Amniotic stem cell (primary cell): Measurements from ENCODE around the gene KCNMB3.
"Not testable (repeated sequence)": the region's sequence is repeated elsewhere in the genome, so short reads cannot be mapped to it uniquely, and the experiment has no call there.

Experiments used
- DNase-seq: peaks from one replicate; lab custom pipeline; 2025; lab: John Stamatoyannopoulos, UW

KCNMB3 gene

GRCh38 chr3:179264449-179264848 lies 13.5 kb upstream of the KCNMB3 start:
- DNase-seq, result no peak

GRCh38 chr3:179263134-179263533 lies 12.2 kb upstream of the KCNMB3 start:
- DNase-seq, result no peak

GRCh38 chr3:179260949-179261765 lies 10.2 kb upstream of the KCNMB3 start:
- peak; percentile 45 for DNase-seq

GRCh38 chr3:179259959-179260756 lies 9.2 kb upstream of the KCNMB3 start:
- not testable (repeated sequence) for DNase-seq

DNA sequence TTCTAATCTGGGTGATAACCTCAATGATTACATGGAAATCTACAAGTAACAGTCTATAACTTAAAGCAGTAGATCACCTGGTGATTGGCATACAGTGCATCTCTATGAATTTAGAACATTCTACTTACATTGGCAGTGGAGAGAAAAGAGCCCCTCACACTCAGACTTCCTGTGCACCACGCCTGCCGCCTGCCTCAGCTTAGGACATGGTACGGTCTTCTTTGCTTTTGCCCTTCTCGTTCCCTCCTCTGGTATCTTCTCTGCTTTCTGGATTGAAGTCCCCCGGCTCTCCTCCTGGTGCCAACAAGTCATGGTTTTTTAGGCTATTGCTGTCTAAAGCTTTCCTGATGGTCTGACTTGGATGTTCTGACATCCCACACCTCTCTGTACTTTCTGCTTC lies 7.9 kb upstream of the KCNMB3 start:
- DNase-seq, result no peak

- DNase-seq, result not testable (repeated sequence)
Observed at GRCh38 chr3:179257742-179258141, 6.8 kb upstream of the KCNMB3 start.

GRCh38 chr3:179256813-179257212 lies 5.9 kb upstream of the KCNMB3 start:
- DNase-seq, result no peak

DNA sequence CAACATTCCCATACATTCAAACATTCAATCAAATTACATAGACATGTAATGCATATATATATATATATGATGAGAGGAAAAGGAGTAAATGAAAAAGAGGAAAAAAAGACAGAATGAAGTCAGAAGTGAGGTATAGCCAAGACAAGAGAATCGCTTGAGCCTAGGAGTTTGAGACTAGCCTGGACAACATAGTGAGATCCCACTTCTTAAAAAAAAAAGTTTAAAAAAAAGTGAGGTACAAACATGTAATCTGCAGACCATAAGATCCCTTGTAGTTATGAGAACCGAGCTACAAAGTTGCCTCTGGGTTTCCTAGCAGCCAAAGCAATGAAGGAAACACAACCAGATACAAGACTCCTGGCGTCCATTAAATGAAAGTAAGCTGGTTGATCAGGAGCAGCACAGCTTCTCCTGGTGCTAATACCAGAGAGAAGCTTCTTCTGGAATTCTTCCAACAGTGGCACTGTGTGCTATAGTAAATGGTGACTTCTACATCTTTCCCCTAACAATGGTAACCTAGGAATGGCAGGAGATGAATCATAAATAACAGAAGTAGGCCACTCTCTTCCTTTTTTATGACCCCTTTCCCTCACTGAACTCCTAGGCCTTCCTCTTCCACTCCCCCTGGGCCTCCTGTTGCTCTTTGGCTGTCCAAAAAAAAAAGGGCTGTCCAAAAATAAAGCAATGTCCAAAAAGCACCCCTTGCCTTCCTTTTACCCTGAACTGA lies 3.5 kb downstream of the KCNMB3 start:
- no peak for DNase-seq

- DNase-seq, result no peak
Observed at GRCh38 chr3:179244878-179245277, 6.0 kb downstream of the KCNMB3 start.

DNA sequence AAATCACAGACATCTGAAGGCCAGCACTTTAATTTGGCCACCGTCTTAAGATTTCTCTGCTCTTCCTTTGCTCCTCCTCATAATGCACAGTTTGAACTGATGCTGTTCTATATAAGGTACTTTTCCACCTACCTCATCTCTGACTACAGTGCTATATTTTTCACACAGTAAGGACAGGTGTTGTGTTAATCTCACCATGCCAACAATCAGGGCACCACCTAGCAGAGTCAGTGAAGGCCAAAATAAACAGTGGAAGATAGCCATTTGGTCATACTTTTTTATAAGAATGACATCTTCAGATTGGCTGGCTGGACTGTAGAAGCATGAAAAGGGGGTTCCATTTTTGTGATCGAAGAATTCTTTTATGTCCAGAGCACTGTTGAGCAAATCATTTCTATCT lies 8.1 kb downstream of the KCNMB3 start:
- DNase-seq, result not testable (repeated sequence)

- DNase-seq, result not testable (repeated sequence)
Observed at GRCh38 chr3:179240299-179240698, 10.6 kb downstream of the KCNMB3 start.

- no peak for DNase-seq
Observed at GRCh38 chr3:179236669-179237301, 14.1 kb downstream of the KCNMB3 start.

- no peak for DNase-seq
Observed at GRCh38 chr3:179234199-179234598, 16.7 kb downstream of the KCNMB3 start.

DNA sequence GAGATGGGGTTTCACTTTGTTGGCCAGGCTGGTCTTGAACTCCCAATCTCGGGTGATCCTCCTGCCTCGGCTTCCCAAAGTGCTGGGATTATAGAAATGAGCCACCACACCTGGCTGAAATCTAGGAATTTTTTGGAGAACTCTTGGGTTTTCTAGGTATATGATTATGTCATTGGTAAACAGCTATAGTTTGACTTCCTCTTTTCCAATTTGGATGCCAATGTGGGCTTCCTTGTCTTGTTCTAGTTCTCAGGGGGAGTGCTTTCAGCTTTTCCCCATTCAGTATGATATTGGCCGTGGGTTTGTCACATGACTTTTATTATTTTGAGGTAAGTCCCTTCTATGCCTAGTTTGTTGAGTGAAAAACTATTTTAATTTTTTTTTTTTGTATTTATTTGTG lies 17.9 kb downstream of the KCNMB3 start:
- DNase-seq, result no peak

DNA sequence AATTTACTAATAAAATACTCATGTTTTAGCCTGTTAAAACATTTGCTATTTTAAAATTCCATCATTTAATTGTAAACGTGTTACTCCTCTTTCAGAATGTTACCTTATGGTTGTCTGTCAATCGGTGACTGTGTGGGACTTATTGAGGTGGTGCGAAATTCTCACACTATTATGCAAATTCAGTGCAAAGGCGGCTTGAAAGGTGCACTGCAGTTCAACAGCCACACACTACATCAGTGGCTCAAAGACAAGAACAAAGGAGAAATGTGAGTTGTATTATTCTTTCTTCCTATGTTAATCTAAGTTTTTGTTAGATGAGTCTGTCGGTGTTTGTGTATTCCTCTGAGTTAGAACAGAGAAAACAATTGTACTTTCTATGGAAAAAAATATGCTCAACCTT lies 21.7 kb downstream of the KCNMB3 start:
- DNase-seq, result no peak

- no peak for DNase-seq
Observed at GRCh38 chr3:179227349-179227748, 23.6 kb downstream of the KCNMB3 start.

DNA sequence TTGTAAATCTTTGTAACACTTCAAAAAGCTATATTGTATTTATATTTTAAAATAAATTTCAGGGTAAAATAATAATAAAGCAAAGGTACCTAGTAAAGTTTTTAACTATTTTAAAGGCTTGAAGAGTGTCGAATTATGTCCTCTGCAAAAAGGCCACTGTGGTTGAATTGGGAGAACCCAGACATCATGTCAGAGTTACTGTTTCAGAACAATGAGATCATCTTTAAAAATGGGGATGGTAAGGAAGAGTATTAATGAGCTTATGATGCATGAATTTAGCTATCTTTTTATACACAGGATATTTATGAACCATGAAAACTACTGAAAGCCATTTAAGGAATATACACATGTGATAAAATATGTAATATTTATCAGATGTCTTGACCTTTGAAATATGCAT lies 26.3 kb downstream of the KCNMB3 start:
- no peak for DNase-seq

DNA sequence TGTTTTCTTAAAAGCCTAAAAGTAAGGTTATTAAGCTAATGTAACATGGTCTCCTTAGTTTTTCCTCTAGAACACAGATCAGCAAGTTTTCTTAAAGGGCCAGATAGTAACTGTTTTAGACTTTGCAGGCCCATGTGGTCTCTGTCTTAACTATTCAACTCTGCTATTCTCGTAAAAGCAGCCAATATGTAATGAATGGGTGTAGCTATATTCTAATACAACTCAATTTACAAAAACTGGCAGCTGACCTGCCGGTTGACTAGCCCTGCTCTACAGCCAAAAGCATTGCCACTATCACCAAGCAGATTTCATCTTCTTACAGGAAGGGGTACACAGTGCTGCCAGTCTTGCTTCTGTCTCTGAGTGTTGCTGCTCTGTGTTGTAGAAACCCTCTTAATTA lies 27.4 kb downstream of the KCNMB3 start:
- no peak for DNase-seq

GRCh38 chr3:179218213-179218612 lies 32.7 kb downstream of the KCNMB3 start:
- not testable (repeated sequence) for DNase-seq

GRCh38 chr3:179215550-179215949 lies 35.4 kb downstream of the KCNMB3 start:
- not testable (repeated sequence) for DNase-seq

DNA sequence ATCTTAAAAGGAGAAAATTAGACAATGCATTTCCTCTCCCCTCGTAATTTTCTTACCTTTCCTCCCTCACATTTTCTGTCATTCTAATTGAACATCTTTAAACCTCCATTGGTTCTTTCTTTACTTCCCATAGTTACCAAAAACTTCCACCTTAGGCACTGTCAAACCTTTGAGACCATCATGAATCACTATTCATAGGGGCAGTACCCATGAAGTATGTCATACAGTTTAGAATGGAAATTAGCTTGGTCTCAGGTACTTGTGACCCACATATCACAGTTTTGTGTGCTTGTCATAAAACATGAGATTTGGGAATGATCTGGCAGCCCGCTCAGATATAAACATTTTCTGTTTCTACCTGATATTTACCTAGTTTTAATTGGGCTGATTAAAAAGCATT lies 50.1 kb downstream of the KCNMB3 start:
- no peak for DNase-seq

DNA sequence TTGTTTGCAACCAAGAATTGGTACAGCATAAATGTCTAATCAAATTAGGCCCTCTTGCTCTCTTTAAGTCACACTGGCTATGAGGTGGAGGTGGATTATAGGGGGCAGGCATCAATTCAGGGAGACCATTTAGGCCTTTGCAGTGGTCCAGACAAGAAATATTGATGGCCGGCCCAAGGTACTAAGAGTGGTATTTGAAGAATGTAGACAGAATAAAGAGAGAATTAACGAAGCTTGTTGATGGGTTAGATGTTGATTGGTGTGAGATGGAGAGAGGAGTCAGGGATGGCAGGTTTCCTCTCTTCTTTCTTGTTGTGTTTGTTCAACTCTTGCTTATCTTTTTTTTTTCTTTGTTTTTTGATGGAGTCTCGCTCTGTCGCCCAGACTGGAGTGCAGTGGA lies 54.2 kb downstream of the KCNMB3 start:
- DNase-seq, result no peak
